ENCODE data around the gene CNNM2.

Gene CNNM2

GRCh38 chr10:103069453-103070331 lies 151.6 kb downstream of the CNNM2 start:
- FAIRE-seq (no peak), DNase-seq (ENCODE audit: low spot score) (peak; percentile 37)

DNA sequence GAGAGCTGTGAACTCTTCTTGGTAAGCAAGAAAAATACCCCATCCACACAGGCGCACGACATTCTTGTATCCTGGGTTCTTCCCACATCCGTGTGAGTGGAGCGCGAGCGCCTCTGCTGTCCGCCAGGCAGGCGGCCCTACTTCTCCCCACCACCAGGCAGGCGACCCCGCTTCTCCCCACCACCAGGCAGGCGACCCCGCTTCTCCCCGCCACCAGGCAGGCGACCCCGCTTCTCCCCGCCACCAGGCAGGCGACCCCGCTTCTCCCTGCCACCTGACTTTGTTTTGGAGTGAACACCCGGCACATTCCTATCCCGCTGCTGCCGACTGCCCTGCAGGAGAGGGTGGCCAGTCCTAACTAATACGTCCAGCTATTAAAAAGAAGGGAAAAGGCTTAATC lies 154.2 kb downstream of the CNNM2 start:
- no peak for DNase-seq (ENCODE audit: low spot score)
- FAIRE-seq, result no peak

- DNase-seq (ENCODE audit: low spot score) (no peak), FAIRE-seq (no peak)
Observed at GRCh38 chr10:103072891-103073290, 154.8 kb downstream of the CNNM2 start.

- FAIRE-seq, result no peak
- no peak for DNase-seq (ENCODE audit: low spot score)
Observed at GRCh38 chr10:103077020-103077419, 158.9 kb downstream of the CNNM2 start.

DNA sequence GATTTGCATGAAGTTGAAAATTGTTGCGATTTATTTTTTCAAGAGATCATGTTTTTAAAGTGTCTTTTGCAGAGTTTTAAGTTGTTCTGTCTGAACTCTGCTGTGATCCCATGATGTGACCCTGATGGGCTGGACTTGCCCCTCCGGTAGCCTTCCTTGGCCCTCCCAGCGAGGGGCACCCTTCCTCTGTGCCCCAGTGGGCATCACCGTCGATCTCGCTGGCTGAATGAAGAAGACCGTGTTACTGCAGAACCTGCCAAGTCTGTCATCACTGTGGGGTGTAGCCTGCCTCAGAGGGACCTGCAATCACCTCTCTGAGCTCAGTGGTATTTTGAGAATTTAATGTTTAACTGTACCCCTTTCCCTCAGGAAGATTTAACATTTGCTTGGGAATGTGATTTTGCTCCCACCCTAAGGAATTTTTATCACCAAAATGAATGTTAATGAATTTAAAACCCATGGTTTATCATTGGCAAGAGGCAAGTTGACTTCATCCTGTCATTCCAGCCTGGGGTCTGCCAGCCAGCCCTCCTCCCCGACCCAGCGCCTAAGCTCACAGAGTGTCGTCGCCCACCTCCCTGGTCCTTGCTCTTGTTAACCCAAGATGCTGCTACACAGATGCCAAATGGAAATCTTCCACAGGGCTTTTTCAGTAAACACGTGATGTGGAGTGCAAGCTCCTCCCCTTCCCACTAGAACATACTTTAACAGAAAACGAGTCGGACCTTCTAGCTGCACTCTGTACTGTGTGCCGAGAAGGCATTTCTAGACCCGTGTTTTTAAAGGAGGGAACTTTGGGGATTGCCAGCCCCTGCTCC lies 159.6 kb downstream of the CNNM2 start:
- FAIRE-seq, result no peak

DNA sequence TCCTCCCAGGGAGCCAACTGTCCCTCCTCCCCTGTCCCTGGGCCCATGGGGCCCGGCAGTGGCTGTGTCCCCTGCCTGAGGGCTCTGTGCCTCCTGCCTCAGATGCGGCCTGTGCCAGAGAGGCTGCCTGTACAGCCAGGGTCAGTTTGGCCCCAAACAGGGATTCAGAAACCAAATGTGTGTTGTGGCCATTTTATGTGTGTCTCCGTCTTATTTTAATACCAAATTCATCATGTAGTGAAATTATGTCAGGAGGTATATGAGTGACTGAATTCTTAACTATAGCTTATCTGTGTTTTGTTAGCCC lies 160.2 kb downstream of the CNNM2 start:
- no peak for DNase-seq (ENCODE audit: low spot score)
- no peak for FAIRE-seq

More for the DNA sequence above, 159.6 kb downstream of the CNNM2 start:
- DNase-seq (ENCODE audit: low spot score), result no peak

- DNase-seq (ENCODE audit: low spot score) (no peak), FAIRE-seq (no peak)
Observed at GRCh38 chr10:103078676-103079075, 160.6 kb downstream of the CNNM2 start.

- no peak for FAIRE-seq
Observed at GRCh38 chr10:103079100-103079499, 161.0 kb downstream of the CNNM2 start.

GRCh38 chr10:103079946-103080345 lies 161.9 kb downstream of the CNNM2 start:
- FAIRE-seq (no peak), DNase-seq (ENCODE audit: low spot score) (no peak)

More at GRCh38 chr10:103079100-103079499, 161.0 kb downstream of the CNNM2 start:
- no peak for DNase-seq (ENCODE audit: low spot score)

DNA sequence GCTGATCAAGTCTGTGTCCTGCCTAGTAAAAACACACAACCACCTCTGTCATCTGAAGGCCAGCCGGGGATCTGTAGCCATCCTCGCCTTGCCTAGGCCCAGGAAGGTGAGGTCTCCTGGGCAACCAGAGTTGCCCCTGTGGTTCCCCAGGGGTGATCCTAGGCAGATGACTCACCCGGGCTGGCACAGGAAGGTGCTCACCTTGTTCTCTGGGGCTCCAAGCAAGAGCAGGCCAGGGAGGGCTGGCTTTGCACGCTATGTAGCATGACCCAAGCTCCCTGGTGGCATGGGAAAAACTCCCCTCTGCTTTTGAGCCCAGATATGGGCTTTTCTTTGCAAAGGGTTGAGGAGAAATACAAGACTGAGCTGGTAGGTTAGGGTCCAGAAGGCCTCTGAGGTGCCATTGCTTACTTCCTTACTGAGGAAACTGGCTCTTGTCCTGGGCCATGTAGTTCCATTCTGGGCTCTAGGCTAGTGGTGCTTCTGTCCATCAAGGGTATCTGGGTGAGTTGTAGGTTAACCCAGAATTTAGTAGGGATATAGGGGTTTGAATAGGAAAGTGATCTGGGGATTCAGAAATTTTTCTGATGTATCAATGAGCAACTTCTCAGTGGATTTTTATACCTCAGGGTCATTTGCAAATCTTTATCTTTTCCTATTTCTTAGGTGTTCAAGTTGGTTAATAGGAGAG lies 162.9 kb downstream of the CNNM2 start:
- DNase-seq (ENCODE audit: low spot score) (no peak), FAIRE-seq (no peak)

GRCh38 chr10:103082683-103083082 lies 164.6 kb downstream of the CNNM2 start:
- FAIRE-seq, result no peak

GRCh38 chr10:103083266-103083976 lies 165.3 kb downstream of the CNNM2 start:
- FAIRE-seq (no peak), DNase-seq (ENCODE audit: low spot score) (no peak)

More at GRCh38 chr10:103082683-103083082, 164.6 kb downstream of the CNNM2 start:
- DNase-seq (ENCODE audit: low spot score), result no peak

DNA sequence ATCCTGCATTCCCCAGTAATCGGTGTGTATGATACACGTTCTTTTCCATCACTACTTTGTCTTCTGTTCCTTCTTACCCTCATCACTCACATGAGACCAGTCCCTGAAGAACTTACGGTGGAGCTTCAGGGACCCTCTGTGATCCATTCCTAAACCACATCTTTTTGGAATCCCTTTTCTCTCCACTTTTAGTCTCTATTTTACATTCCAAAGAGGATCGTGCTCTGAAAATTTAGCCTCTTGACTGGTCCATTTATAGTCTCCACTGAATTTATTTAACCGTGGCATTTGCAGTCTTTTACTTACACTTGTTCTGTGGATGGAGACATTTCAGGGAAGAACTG lies 165.9 kb downstream of the CNNM2 start:
- DNase-seq (ENCODE audit: low spot score) (no peak), FAIRE-seq (no peak)

DNA sequence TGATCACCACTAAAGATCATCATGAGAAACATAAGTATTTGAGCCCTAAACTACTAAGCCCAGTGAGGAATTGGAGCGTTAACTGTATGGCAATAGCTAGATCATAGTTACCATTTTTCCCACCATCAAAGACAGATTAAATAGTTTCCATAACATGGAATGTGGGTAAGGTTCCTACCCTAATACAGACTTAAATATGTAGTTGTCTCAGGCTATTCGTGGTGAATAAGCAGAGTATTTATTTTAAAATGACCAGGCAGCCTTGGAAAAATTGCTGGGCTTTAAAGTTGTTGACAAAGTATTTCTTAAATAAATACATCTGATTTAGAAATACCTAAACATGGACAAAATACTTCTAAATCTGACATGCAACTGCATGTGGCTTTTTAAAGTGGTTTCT lies 168.2 kb downstream of the CNNM2 start:
- DNase-seq (ENCODE audit: low spot score), result no peak
- FAIRE-seq, result no peak

DNA sequence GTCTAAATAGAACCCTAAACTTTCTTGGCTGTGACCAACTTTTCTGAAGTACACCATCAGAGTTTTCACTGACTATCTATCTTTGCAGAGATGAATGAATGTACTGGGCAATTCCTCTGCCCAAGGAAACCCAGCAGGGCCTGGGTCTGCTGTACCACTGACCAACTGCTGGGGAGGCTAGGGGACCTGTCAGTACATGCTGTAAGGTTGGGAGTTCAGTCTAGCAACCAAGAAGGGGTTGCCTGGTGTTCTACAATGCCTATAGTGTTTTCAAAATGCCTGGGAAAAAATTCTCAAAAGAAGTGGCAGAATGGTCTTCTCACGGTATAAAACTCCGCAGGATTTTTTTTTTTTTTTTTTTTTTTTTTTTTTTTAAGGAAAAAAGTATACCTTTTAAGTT lies 168.7 kb downstream of the CNNM2 start:
- FAIRE-seq (no peak), DNase-seq (ENCODE audit: low spot score) (no peak)

GRCh38 chr10:103089493-103089892 lies 171.4 kb downstream of the CNNM2 start:
- FAIRE-seq, result no peak
- no peak for DNase-seq (ENCODE audit: low spot score)

DNA sequence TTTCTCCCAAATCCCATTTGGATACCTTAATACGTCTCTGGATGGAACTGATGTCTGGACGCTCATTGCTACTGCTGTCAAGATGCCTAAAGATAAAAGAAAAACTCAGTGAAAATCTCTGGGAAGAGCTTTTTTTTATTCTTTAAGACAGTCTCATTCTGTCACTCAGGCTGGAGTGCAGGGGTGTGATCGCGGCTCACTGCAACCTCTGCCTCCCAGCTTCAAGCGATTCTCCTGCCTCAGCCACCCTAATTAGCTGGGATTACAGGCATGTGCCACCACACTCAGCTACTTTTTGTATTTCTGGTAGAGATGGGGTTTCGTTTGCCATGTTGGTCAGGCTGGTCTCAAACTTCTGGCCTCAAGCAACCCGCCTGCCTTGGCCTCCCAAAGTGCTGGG lies 172.8 kb downstream of the CNNM2 start:
- DNase-seq (ENCODE audit: low spot score) (no peak), FAIRE-seq (no peak)

DNA sequence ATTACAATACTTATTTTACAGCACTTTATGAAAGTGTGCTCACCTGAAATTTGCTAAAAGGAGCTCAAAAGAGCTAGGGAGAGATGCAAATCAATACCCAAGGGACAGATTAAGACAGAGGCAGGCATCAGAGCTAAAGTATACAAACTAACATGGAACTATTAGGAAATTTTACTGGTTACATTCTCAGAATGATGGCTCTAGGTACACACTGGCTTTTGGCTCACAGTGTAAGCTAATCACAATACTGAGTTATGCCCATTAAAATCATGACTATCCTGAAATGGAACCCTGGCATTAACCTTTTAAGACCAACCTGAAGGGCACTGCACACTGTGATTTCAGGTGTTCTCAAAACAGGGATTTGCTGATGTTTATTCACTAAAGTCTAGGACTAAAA lies 176.9 kb downstream of the CNNM2 start:
- FAIRE-seq (no peak), DNase-seq (ENCODE audit: low spot score) (no peak)

- FAIRE-seq, result no peak
- no peak for DNase-seq (ENCODE audit: low spot score)
Observed at GRCh38 chr10:103096130-103096529, 178.0 kb downstream of the CNNM2 start.

GRCh38 chr10:103098240-103098639 lies 180.1 kb downstream of the CNNM2 start:
- FAIRE-seq (no peak), DNase-seq (ENCODE audit: low spot score) (no peak)

- DNase-seq (ENCODE audit: low spot score), result no peak
- no peak for FAIRE-seq
Observed at GRCh38 chr10:103100620-103101019, 182.5 kb downstream of the CNNM2 start.
